Measurements from ENCODE around the gene SSR1.

Gene SSR1

GRCh38 chr6:7261852-7262461 lies 51.0 kb downstream of the SSR1 start:
- no peak for TF ChIP-seq CTCF (IDR thresholded peaks at IDR 0.05; ENCODE audit: low read depth, low read length, missing control alignments)
- peak overlapping the region; percentile 56; the same call in 1 of the 2 replicates for H3K4me3 ChIP-seq (ENCODE audit: low read depth, low read length)
- no peak for DNase-seq (ENCODE audit: low read depth)

- peak overlapping the region; percentile 56 for H3K4me3 ChIP-seq (ENCODE audit: low read depth, low read length)
- TF ChIP-seq CTCF (IDR thresholded peaks at IDR 0.05; ENCODE audit: low read depth, low read length, missing control alignments) = no peak
These were observed 51.8 kb downstream of the SSR1 start for GRCh38 chr6:7261032-7261841.

GRCh38 chr6:7260291-7261031 lies 52.5 kb downstream of the SSR1 start:
- no peak for TF ChIP-seq CTCF (IDR thresholded peaks at IDR 0.05; ENCODE audit: low read depth, low read length, missing control alignments)
- DNase-seq (ENCODE audit: low read depth) = no peak
- peak overlapping the region; percentile 56 for H3K4me3 ChIP-seq (ENCODE audit: low read depth, low read length)

More at GRCh38 chr6:7261032-7261841, 51.8 kb downstream of the SSR1 start:
- DNase-seq (ENCODE audit: low read depth) = no peak

GRCh38 chr6:7258231-7258763 lies 54.7 kb downstream of the SSR1 start:
- no peak for TF ChIP-seq CTCF (IDR thresholded peaks at IDR 0.05; ENCODE audit: low read depth, low read length, missing control alignments)
- no peak for DNase-seq (ENCODE audit: low read depth)
- no peak overlapping the region for H3K4me3 ChIP-seq (ENCODE audit: low read depth, low read length)

DNA sequence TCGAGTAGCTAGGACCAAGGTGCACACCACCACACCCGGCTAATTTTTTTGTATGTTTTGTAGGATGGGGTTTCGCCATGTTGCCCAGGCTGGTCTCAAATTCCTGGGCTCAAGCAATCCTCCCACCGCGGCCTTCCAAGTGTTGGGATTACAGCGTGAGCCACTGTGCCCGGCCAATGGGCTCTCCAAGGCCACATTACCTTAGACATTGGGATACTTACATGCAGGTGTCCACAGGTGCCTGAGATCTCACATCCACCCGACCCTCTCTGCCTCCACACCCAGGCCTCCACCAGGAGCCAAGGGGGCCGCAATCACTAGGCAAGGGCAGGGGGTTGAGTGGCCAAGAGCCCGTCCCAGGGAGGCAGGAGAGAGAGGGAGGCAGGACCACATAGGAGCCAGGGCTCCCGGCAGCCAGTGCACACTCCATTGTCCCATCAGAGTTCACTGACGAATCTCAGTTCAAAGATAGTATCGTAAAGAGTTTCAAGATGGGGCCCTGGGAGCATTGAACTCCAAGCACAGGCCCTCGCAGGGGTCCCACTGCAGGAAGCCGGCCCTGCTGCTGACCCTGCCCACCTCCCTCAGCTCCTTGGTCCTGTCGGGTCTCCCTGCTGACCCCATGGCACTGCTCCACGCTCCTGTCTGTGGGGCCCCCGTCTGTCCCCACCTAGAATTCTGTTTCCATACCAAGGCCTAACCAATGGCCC lies 55.3 kb downstream of the SSR1 start:
- H3K4me3 ChIP-seq (ENCODE audit: low read depth, low read length) = no peak overlapping the region
- no peak for DNase-seq (ENCODE audit: low read depth)
- TF ChIP-seq CTCF (IDR thresholded peaks at IDR 0.05; ENCODE audit: low read depth, low read length, missing control alignments) = no peak

DNA sequence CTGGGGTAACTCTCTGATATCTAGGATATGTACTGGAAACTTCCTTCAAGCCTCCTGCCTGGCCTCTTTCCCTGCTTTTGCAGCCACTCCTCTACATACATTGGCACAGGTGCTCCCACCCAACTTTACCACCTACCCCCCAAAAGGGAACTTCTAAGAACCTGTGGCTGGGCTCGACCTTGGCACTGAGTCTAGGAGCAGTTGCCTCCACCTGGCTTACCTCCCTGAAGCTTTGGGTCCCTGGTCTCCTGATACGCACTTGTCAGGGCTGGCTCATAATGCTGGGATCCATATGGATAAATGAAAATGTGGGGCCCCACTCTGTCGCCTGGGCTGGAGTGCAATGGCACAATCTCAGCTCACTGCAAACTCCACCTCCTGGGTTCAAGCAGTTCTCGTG lies 56.2 kb downstream of the SSR1 start:
- DNase-seq (ENCODE audit: low read depth) = no peak
- H3K4me3 ChIP-seq (ENCODE audit: low read depth, low read length) = no peak overlapping the region
- TF ChIP-seq CTCF (IDR thresholded peaks at IDR 0.05; ENCODE audit: low read depth, low read length, missing control alignments) = no peak
